SKM-1 (cell line): ENCODE measurements around the gene PLA2G4C.

Source experiments
- DNase-seq: peaks from one replicate; lab custom pipeline; 2025; ENCODE audit not compliant: unreplicated experiment; lab: John Stamatoyannopoulos, UW

Gene PLA2G4C

DNA sequence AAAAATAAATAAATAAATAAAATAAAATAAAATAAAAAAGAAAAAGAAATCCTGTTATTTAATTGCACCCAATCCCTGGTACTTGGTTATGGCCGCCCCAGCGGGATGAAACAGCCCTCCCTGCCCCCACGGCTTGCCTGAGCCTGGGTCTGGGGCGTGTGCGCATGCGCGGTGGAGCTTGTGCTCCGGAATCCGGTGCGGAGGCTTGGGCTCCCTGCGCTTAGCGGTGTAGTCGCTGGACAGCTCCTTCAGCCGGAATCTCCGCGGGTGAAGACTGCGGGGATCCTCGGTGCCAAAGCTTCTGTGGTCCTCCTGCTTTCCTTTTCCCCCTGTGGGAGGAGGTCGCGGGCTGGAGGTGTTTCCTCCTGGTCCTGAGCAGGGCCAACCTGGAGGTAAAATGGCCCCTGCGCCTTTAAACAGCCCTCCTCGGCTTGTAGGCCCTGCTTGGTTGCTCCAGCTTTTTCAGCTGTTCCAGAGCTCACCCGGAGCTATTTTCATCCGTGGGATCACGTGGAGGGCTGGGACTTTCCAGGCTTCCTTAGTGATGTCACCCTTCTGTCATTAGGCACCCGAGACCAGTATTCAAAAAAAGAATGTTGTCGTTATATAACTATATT is at the start of gene PLA2G4C:
TSS of gene PLA2G4C (minus strand) at position 468 of the 617 bp plus-strand sequence. CDS start 4,288 bp downstream, outside the sequence.
- peak; percentile 20 for DNase-seq

DNA sequence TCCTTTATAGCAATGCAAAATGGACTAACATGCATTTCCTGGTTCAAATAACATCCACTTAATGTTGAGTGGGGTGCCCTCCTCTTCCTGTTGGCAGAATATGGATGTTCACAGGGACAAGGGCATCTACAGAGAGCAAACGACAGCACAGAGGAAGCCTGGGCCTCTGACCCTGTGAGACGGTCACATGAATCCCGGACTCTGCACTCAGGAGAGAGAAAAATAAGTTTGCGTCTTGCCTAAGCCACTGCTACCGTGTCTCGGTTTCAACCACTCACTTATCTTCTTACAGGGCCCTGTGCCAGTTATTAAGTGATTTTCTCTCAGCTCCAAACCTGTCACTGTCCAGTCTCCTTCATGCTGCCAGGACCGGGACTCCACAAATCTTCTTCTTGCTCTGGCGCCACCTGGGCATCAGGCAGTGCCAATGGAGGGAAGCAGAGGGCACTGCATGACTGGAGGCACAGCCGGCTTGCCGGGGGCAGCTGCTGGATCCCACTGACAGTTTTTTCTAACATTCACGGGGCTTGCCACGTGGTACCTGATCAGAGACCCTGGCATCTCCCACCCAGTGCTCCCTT is 47.7 kb upstream of the PLA2G4C start:
- no peak for DNase-seq

GRCh38 chr19:48154003-48154402 is 43.4 kb upstream of the PLA2G4C start:
- DNase-seq: no peak

GRCh38 chr19:48152551-48152950 is 41.9 kb upstream of the PLA2G4C start:
- DNase-seq: no peak

DNA sequence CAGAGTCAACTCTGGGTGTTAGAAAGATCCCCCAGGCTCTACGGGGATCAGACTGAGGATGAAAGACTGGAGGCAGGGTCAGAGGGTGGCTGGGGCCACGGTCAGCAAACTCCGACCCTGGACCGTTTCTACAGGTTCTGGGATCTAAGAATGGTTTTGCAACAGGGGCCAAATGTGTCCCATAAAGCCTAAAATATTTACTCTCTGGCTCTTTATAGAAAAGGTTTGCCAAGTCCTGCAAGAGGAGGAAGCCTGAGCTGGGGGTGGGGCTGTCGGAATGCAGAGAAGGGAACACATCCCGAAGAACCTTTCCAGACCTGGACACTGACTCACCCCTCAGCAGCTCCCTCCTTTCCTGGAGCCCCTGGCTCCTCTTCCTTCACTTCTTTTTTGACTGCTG is 38.8 kb upstream of the PLA2G4C start:
- no peak for DNase-seq

DNA sequence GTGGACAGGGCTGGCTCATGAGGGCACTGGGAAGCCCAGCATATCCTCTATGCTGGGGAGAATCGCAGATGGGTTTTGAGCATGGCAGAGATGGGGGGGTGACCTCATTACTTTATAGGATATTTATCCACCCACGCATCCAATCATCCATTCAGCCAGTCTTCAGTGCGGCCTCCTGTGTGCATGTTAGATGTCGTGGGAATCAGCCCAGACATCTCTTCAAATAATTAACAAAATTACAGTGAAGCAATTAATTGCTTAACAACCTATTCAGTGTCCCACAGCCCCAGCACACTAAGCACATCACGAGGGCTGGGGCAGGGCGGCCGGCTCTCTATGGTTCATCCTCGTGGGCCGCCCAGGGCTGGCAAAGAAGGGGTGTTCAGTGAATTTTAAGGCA is 38.0 kb upstream of the PLA2G4C start:
- DNase-seq: no peak

DNA sequence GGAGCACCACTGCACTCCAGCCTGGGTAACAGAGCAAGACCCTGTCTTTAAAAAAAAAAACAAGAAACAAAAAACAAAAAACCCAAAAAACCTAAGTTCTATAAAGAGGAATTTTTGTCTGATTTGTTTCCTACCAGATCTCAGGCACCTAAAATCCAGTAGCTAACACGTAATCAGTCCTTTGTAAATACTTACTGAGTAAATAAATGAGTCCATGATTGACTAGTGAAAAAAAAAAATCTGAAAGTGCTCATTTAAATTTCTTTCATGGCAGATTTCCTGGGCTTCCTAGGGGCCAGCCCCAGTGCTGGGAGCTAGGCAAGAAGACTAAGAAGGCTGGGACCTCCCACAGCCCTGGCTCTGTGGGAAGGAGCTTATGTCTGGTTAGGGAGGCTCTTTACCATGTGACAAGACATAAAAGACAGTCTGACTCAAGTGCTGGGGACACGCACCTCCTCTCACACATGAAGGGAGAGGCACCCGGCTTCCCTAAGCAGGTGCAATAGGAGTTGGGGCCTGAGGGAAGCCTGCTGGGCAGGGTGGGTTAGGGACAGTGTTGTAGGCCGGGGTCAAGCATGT is 37.1 kb upstream of the PLA2G4C start:
- no peak for DNase-seq

DNA sequence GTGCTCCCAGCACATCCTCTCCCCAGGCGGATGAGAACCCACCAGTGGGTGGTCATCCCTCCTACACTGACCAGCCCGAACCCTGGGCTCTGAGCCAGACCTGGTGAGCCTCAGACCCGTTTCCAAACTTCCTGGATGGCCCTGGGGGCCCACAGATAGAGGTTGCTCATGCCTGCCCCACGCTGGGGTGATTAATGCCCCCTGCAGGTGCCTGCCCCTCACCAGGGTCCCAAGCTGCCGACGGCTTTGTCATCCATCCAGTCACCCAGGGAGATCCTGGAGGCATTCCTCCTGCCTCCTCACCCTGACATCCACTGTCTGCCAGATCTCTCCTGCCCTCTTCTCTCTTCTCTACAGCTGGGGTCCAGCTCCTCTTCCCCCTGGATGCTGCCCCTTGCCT is 28.4 kb upstream of the PLA2G4C start:
- DNase-seq: no peak

- DNase-seq: no peak
These were observed 26.8 kb upstream of the PLA2G4C start for GRCh38 chr19:48137411-48137810.

DNA sequence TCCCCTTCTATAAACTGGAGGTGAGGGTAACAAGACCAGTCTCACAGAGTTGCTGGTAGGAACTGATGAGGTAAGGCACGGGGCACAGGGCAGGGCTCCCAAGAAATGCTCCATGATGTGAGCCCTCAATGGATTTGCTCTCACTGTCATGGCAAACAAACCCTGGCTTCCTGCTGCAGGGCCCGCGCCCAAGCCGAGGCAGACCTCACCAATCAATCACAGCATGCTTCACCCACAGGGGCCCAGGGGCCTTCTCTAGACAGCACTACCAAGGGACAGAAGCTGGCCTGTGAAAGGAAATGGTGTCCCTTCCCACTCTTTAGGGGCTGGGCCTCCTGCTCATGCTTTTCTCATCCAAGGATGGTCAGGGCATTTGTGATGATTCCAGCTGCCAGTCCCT is 25.9 kb upstream of the PLA2G4C start:
- DNase-seq: no peak

DNA sequence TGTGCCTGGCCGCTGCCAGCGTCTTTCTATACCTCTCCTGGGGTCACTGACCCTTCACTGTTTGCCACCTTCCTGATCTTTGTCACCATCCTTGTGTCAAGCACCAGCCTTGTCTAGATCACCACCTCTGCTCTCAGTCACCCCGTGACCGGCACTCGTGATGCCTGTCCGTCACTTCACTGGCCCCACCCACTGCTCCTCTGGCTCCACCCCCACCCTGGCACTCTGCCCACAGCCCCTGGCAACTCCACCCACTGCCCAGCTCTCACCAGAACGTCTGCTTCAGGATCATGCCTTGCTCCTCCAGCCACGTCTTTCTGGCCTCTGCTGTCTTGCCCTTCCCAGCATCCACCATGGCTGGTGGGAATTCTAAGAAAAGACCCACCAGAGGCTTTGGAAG is 24.8 kb upstream of the PLA2G4C start:
- no peak for DNase-seq

- no peak for DNase-seq
These were observed 22.5 kb upstream of the PLA2G4C start for GRCh38 chr19:48133094-48133493.

DNA sequence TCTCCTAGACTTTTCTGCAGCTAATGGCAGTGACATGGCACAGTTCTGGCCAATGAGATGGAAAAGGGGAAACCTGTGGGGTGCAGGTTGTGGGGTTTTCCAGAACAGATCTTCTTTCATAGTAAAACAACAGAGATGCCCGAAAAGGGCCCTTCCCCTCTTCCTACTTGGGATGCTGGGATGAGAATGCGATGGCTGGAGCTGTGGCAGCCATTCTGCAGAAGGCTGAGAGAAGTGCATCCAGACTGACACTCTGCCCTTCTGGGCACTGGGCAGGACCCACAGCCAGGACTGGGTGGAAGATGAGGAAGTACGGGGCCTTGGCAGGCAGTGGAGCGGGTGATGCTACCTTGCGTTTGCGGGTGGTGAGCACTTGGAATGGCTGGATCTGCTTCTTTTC is 16.9 kb upstream of the PLA2G4C start:
- DNase-seq: no peak

- DNase-seq: no peak
These were observed 13.5 kb upstream of the PLA2G4C start for GRCh38 chr19:48123907-48124651.

DNA sequence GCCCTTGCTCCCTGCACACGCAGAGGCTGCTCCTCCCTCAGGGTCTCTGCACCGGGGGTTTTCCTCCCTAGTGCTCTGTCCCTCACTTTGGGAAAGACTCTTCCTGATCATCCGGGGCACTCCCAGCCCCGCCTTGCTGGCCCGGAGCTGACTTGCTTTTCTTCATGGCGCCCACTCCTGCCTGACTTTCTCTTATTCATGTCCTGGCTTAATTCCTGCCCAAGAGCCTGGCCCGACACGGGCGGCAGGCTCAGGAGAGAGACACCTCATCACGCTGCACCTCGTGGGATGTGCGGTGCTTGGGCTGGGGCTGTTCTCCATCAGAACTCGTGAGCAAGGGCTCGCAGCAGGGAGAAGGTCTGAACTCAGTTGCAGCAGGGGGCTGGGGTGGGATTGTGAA is 11.8 kb upstream of the PLA2G4C start:
- DNase-seq: no peak

DNA sequence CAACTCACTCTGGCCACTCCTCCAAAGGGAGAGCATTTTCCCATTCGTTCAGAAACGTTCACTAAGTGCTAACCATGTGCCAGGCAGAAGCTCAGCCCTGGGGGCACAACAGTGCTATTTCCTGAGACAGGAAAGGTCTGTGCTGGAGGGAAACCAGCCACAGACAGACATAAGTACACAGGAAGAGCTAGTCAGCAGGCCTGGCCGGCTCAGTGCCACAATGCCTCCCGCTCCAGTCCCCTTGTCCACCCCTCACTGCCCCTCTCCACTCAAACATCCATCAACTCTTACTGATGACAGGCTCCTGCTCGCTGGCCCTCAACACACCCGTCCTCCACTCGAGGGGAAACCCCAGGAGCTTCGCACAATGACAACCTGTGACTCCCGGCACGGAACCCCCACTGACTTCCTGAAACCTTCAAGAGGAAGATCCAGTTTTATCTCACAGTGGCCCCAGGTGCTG is 11.3 kb upstream of the PLA2G4C start:
- DNase-seq: no peak

- DNase-seq: no peak
These were observed 10.4 kb upstream of the PLA2G4C start for GRCh38 chr19:48121066-48121465.

- no peak for DNase-seq
These were observed 9.9 kb upstream of the PLA2G4C start for GRCh38 chr19:48120505-48120904.

- no peak for DNase-seq
These were observed 7.5 kb upstream of the PLA2G4C start for GRCh38 chr19:48118131-48118517.

DNA sequence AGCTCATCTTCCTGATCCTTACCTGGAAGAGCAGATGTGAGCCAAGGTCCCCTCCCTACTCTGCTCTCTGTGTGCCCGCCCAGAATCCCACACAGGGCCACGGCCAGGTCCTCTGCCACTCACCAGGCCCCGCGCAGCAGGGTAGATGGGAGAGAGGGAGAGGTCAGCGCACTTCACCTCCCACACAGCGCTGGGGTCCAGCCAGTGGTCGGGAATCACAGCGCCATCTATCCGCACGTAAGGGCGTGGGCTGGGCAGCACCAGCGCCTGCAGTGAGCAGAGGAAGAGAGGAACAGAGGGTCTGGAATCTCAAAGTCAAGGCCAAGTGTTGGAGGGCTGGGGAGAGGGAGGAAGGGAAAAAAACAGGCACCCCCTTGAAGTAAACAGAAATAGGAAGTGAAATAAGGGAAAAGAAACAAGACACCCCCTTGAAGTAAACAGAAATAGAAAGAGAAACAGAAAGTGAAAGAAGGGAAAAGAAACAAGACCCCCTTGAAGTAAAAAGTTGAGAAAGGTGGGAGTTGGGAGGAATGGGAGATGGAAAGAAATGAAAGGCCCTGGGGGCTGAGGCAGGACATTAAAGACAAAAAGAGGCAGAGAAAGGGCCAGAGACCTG is 7.0 kb upstream of the PLA2G4C start:
- no peak for DNase-seq

DNA sequence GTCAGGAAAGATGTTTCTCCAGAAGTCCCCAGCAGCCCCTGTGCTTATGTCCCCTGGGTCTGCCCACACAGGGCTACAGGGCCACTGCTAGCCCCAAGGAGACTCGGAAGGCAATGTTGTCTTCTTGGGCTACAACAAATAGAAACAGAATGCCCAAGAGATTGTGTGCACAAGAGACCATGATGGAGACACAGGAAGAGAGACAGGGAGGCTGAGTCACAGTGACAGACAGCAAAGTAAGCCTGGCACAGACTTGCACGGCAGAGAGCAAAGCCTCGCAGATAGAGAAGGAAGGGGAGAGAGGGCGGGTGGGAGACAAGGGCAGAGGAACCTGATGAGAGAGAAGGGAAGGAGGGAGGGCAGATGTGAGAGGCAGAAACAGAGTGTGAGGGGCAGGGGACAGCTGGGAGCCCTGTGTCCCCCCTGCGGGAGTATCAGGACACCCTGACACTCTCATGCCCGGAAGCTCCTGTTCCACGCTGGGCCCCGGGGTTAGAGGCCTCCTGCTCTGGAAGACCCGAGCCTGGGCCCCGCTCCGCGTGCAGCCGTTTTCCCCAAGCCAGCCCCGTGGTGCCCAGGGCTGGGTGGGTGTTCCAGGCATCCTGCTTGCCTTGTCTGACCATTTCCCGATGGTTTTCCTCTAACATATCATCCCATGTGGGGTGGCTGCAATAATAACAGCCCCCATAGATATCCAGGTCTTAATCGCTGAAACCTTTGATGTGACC is 2.7 kb upstream of the PLA2G4C start:
- DNase-seq: no peak
